Progenitor cell of endocrine pancreas (in vitro differentiated cells): ENCODE results near the gene MKNK2. TPM values are rescaled to one million over a fixed set of nuclear protein-coding genes. Genes with fewer than 3 reads are reported as not detected.

Source experiments
- DNase-seq: peaks from one replicate; pipeline ENCODE4 v3.0.0; 2021; ENCODE audit warnings: low spot score; ENCODE audit not compliant: unreplicated experiment
- H3K27ac Mint-ChIP-seq: 2 replicates; pipeline ENCODE4 v1.8.0; 2021; ENCODE audit warnings: mild to moderate bottlenecking, moderate library complexity, mixed read lengths
- H3K27me3 Mint-ChIP-seq: 2 replicates; pipeline ENCODE4 v1.8.0; 2021; ENCODE audit warnings: mixed read lengths
- H3K36me3 Mint-ChIP-seq: 2 replicates; pipeline ENCODE4 v1.8.0; 2022; ENCODE audit warnings: mixed read lengths; ENCODE audit not compliant: insufficient read depth
- H3K4me1 Mint-ChIP-seq: 2 replicates; pipeline ENCODE4 v1.8.0; 2021; ENCODE audit warnings: low read depth, mixed read lengths
- H3K4me3 Mint-ChIP-seq: 2 replicates; pipeline ENCODE4 v1.8.0; 2021; ENCODE audit warnings: low read depth, mild to moderate bottlenecking, moderate library complexity, mixed read lengths
- H3K9me3 Mint-ChIP-seq: 2 replicates; pipeline ENCODE4 v1.8.0; 2021; ENCODE audit warnings: low read depth, mixed read lengths
- total RNA-seq: library from RNA; stranded (reverse); gene quantifications from 2 replicates; pipeline ENCODE4 v1.2.1, GENCODE V29; 2021
- TF ChIP-seq, protein P1 (sequence below): fragments of 200-600 bp; sonication (generic); IDR thresholded peaks from one replicate; pipeline ENCODE4 v1.5.0; 2021; ENCODE audit warnings: antibody characterized with exemption, mild to moderate bottlenecking; ENCODE audit not compliant: unreplicated experiment

The MKNK2 gene
- total RNA-seq, 1 donor from 2014 or later = 163 TPM

DNA sequence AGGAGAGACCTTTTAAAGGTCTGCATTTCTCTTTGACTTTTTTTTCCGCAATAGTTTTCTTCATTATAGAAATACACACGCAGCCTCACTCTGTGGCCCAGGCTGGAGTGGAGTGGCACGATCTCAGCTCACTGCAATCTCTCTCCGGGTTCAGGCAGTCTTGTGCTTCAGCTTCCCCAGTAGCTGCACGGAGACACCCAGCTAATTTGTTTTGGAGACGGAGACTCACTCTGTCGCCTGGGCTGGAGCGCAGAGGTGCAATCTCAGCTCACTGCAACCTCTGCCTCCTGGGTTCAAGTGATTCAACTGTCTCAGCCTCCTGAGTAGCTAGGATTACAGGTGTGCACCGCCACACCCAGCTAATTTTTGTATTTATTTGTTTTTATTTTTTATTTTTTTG, 11.7 kb upstream of the MKNK2 start:
- Mint-ChIP-seq H3K9me3 (no peaks in the 10 kb centered on the region), H3K27ac (peak overlapping the region; percentile 98), H3K4me3 (peak overlapping the region; percentile 85), H3K27me3 (no peaks in the 10 kb centered on the region), H3K36me3 (no peaks in the 10 kb centered on the region), H3K4me1 (peaks cover 23% of the 10 kb centered on the region)
- TF ChIP-seq, protein P1, sequence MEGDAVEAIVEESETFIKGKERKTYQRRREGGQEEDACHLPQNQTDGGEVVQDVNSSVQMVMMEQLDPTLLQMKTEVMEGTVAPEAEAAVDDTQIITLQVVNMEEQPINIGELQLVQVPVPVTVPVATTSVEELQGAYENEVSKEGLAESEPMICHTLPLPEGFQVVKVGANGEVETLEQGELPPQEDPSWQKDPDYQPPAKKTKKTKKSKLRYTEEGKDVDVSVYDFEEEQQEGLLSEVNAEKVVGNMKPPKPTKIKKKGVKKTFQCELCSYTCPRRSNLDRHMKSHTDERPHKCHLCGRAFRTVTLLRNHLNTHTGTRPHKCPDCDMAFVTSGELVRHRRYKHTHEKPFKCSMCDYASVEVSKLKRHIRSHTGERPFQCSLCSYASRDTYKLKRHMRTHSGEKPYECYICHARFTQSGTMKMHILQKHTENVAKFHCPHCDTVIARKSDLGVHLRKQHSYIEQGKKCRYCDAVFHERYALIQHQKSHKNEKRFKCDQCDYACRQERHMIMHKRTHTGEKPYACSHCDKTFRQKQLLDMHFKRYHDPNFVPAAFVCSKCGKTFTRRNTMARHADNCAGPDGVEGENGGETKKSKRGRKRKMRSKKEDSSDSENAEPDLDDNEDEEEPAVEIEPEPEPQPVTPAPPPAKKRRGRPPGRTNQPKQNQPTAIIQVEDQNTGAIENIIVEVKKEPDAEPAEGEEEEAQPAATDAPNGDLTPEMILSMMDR = no peak
- DNase-seq = no peak

DNA sequence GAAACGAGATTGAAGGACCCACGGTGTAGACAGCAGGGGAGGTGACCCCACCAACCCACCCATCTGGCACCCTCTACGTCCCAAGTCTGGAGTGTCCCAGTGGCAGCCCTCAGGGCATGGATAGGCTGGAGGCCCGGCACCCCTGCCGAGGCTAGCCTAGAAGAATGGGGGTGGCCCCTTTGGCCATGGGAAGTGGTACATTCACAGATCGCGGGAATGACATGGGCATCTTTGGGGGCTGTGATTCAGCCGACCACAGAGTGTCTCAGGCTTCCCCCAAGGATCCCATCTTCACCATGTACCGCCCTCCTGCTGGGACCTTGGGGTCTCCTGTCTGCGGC, 11.3 kb upstream of the MKNK2 start:
- DNase-seq = no peak
- Mint-ChIP-seq H3K9me3 (no peaks in the 10 kb centered on the region), H3K4me1 (peaks cover 23% of the 10 kb centered on the region), H3K27ac (peak overlapping the region; percentile 98), H3K27me3 (no peaks in the 10 kb centered on the region), H3K4me3 (peak overlapping the region; percentile 85), H3K36me3 (no peaks in the 10 kb centered on the region)
- TF ChIP-seq, protein P1 = no peak

DNA sequence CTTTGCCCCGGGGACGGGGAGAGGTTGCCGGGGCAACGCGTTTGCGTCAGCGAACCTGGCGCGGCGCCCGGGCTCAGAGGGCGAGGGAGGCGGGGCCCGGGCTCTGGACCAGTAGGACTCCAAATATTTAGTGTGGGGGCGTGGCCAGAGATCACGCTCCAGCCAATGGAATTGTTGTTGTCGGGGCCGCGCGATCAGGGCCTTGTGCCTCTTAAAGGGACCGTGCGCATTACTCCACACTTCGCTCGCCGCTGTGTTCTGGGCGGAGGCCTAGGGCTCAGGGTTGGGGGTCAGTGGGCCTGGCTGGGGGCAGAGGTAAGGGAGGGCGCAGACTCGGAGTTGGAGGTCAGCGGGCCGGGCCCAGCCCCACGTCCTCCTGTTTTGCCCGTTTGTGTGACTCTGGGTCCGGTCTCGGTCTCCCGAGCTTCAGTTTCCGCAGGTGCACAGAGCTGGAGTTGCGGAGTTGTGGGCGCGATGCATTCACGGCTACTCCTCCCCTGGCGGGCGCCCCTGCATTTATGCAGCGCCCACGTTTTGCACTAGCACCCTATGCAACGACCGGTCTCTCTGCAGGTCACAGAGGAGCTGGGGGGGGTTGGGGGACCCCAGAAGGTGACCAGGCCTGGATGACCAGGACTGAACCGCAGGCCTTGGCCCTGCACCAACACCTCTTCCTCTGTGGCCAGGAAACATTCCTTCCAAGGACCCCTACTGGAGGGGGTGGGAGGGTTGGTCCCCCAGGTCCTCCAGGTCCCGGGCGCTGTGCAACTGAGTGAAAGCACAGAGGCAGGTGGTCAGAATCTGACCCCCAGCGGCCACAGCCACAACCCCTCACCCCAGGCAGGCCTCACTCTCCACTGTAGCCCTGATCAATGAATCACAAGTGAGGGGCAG, 10.7 kb upstream of the MKNK2 start:
- no peaks in the 10 kb centered on the region for H3K36me3 Mint-ChIP-seq
- peak; percentile 97 for DNase-seq
- no peaks in the 10 kb centered on the region for H3K27me3 Mint-ChIP-seq
- H3K27ac Mint-ChIP-seq = peak overlapping the region; percentile 98
- H3K9me3 Mint-ChIP-seq = no peaks in the 10 kb centered on the region
- peak overlapping the region; percentile 85 for H3K4me3 Mint-ChIP-seq
- H3K4me1 Mint-ChIP-seq = peaks cover 23% of the 10 kb centered on the region
- TF ChIP-seq, protein P1 = no peak

DNA sequence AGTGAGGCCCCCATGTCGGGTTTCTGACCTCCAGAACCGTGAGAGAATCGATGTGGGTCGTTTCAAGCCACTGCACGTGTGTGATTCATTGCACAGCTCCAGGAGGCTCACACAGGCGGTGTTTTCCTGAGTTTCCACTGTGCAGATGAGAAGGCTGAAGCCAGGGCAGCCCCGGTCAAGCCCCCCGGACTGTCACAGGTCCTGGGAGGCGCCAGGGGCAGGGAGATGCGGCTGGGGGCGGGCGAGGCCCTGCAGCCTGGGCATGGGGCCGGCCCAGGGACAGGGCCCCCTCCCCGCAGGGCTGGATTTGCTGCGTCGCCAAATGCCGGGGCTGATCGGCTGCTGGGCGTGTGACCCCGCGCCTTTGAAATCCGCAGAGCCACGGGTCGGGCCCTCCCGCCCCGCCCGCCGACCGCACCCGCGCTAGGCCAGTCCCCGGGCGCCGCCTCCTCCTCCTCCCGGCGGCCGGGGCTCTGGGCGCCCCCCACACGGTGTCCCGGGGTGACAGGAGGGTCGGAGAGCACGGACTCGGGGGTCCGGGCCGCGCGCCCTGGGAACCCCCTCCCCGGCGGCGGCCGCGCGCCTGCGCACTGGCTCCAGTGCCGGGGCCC, 9.9 kb upstream of the MKNK2 start:
- DNase-seq = peak; percentile 50
- Mint-ChIP-seq H3K27me3 (no peaks in the 10 kb centered on the region), H3K9me3 (no peaks in the 10 kb centered on the region), H3K27ac (peak overlapping the region; percentile 98), H3K4me3 (peak overlapping the region; percentile 85), H3K36me3 (no peaks in the 10 kb centered on the region), H3K4me1 (peaks cover 23% of the 10 kb centered on the region)
- TF ChIP-seq, protein P1 = no peak

DNA sequence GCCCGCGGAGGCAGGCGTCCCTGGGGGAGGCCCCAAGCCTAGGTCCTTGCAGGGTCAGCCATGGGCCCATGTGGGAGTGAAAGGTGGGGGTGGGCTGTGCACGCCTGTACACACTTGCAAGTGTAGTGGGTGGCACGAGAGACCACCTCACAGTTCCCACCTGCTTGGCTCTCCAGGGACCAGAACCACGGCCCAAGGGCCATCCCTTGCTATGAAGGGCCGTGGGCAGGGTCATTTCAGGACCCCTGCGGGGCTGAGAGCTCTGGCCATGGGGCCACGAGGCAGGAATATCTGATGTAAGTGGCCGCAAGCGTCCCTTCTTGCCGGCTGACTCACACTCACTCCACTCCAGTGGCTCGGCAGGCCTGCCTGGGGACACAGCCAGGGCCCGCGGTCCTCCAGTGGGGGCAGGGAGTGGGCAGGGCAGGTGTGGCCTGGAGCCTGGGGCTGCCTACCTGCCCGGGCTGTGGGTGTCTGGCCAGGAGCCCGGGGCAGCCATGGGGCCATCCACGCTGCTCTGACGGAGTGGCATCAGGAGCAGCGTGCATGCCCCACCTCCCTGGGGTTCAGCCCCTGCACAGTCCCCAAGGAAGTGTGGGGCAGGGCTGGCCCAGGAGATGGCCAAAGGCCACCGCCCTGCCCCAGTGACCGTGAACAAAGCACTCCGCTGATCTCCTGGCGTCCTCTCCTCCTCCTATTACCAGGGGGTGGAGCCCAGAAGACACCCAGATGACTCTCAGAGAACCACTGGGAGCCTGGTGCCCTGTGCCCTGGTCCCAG, 8.6 kb upstream of the MKNK2 start:
- DNase-seq = no peak

More for the DNA sequence above, 8.6 kb upstream of the MKNK2 start:
- Mint-ChIP-seq H3K4me3 (peak overlapping the region; percentile 84), H3K36me3 (no peaks in the 10 kb centered on the region), H3K4me1 (peaks cover 25% of the 10 kb centered on the region), H3K27ac (peak overlapping the region; percentile 98), H3K27me3 (no peaks in the 10 kb centered on the region), H3K9me3 (no peaks in the 10 kb centered on the region)
- TF ChIP-seq, protein P1 = no peak
